Activated T-helper 1 cell treated with Interleukin-2 at 50 U/mL for 16 hours (primary cell): ENCODE measurements around the gene GART.

Source experiments
- DNase-seq: peaks from one replicate; pipeline ENCODE4 v3.0.0-alpha.2; 2020; ENCODE audit warnings: low read depth

The GART gene

GRCh38 chr21:33461538-33462250, 80.2 kb downstream of the GART start:
- no peak for DNase-seq

- DNase-seq, result no peak
Measured at GRCh38 chr21:33458861-33459260, 83.1 kb downstream of the GART start.

- DNase-seq, result no peak
Measured at GRCh38 chr21:33455686-33456446, 86.1 kb downstream of the GART start.
